HepG2 (cell line): Measurements from ENCODE around the gene IGFALS. TPM values are rescaled to one million over a fixed set of nuclear protein-coding genes. Genes with fewer than 3 reads are reported as not detected.

Experiments
- ATF7 ChIP-seq, 2 experiments: fragments of 450-650 bp in 1 of 2; sonication (generic) in 1 of 2; formaldehyde crosslinking in 1 of 2; IDR thresholded peaks; 2 replicates each; pipeline versions ENCODE4 v1.4.0 to v1.6.1; 2016 to 2020; ENCODE audit warnings: antibody characterized with exemption in 1 of 2, mild to moderate bottlenecking in 1 of 2, missing genetic modification reagents in 1 of 2
- ETV6 ChIP-seq: sonication (generic); formaldehyde crosslinking; conservative IDR thresholded peaks from 2 replicates; pipeline ENCODE4 v1.4.0; 2020; ENCODE audit warnings: missing genetic modification reagents
- KIAA2018 ChIP-seq: sonication (generic); formaldehyde crosslinking; IDR thresholded peaks from 2 replicates; pipeline ENCODE4 v1.5.0; 2020; ENCODE audit warnings: mild to moderate bottlenecking, missing genetic modification reagents, borderline replicate concordance
- NONO ChIP-seq, 2 experiments: fragments of 450-650 bp in 1 of 2; sonication (generic) in 1 of 2; formaldehyde crosslinking in 1 of 2; IDR thresholded peaks in 1 of 2; conservative IDR thresholded peaks in 1 of 2; 2 replicates each; pipeline versions ENCODE4 v1.6.1 to v1.8.0; 2017 to 2022; ENCODE audit warnings: mild to moderate bottlenecking in 1 of 2, missing genetic modification reagents in 1 of 2, moderate library complexity in 1 of 2
- USF2 ChIP-seq, 2 experiments: sonication (generic) in 1 of 2; formaldehyde crosslinking in 1 of 2; IDR thresholded peaks; 2 replicates each; pipeline versions ENCODE4 v1.5.1 to v1.6.1; 2011 to 2020; ENCODE audit warnings: borderline replicate concordance in 1 of 2, low read depth in 1 of 2, low read length in 1 of 2, mild to moderate bottlenecking in 1 of 2, missing genetic modification reagents in 1 of 2, moderate library complexity in 1 of 2
- ZBTB14 ChIP-seq: sonication (generic); formaldehyde crosslinking; IDR thresholded peaks from 2 replicates; pipeline ENCODE4 v1.4.0; 2020; ENCODE audit warnings: missing genetic modification reagents
- ZNF12 ChIP-seq: sonication (generic); formaldehyde crosslinking; IDR thresholded peaks from 2 replicates; pipeline ENCODE4 v1.5.0; 2020; ENCODE audit warnings: missing genetic modification reagents
- ZNF432 ChIP-seq: sonication (generic); formaldehyde crosslinking; IDR thresholded peaks from 2 replicates; pipeline ENCODE4 v1.5.0; 2020; ENCODE audit warnings: missing genetic modification reagents, mild to moderate bottlenecking, borderline replicate concordance
- ZNF773 ChIP-seq: sonication (generic); formaldehyde crosslinking; IDR thresholded peaks from 2 replicates; pipeline ENCODE4 v1.4.0; 2020; ENCODE audit warnings: missing genetic modification reagents, borderline replicate concordance
- ZNF782 ChIP-seq: sonication (generic); formaldehyde crosslinking; IDR thresholded peaks from 2 replicates; pipeline ENCODE4 v1.4.0; 2020; ENCODE audit warnings: missing genetic modification reagents, mild to moderate bottlenecking, borderline replicate concordance
- polyA plus RNA-seq, 8 experiments: library from polyadenylated mRNA; depleted of rRNA in 3 of 8; stranded (reverse) in 7 of 8; unstranded in 1 of 8; fragments of >200 nt; fragmentation: Illumina TruSeq in 4 of 8; extraction: Trizol in 4 of 8; gene quantifications; 2 replicates each; pipeline versions ENCODE4 v1.2.1 to v1.2.3, GENCODE V29; 2011 to 2016; ENCODE audit warnings: low read depth in 4 of 8, missing spikeins in 1 of 8, mixed read lengths in 1 of 8; ENCODE audit not compliant: insufficient read depth in 1 of 8
- total RNA-seq, 5 experiments: library from RNA; depleted of rRNA; stranded (reverse); fragments of >200 nt; fragmentation: Illumina TruSeq; extraction: Trizol; gene quantifications; 2 replicates each; pipeline ENCODE4 v1.2.3, GENCODE V29; 2016; ENCODE audit warnings: low read depth in 1 of 5
- TF ChIP-seq, protein P1 (sequence below): sonication (generic); formaldehyde crosslinking; conservative IDR thresholded peaks from 2 replicates; pipeline ENCODE4 v1.8.0; 2022; ENCODE audit warnings: mild to moderate bottlenecking, moderate library complexity, missing genetic modification reagents
- TF ChIP-seq, protein P2 (sequence below): IDR thresholded peaks from 2 replicates; pipeline ENCODE4 v1.6.1; 2016; ENCODE audit warnings: missing genetic modification reagents, missing compliant biosample characterization

The IGFALS gene
- total and polyA plus RNA-seq, 2 of the 13 experiments (the other 11 are each of a cell fraction or from before 2014, with no cell fraction given) = 0.34 to 2.4 TPM

DNA sequence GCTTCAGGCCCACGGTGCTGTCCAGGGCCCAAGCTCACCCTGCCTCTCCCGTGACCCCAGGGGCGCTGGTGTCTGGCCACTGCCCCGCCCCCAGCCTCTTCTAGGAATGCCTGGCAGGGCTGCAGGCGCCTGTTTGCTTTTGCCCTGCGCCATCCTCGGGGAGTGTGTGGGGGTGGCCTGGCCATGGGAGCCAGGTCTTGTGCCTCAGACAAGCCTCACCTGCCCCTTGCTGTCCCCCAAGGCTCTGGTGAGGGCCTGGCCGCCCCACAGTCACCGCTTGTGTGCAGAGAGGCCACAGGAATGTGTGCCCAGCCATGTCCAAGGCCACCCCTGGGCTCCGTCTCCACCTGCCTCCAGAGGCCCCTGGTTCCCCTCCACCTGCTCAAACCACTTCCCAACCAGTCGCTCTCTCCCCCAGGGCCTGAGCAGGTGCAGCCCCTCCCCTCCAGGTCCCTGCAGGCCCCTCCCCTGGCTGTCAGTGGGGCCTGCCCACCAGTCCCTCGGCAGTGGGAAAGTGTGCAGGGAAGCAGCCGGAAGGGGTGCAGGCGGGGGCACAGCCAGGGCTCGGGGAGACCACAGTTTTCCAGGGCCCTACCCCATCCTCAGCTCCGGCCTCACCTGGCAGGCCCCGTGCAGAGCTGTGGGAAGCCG lies 841 bp upstream of the IGFALS start (continued):
- TF ChIP-seq KIAA2018 (no peak), ATF7 (IDR thresholded peaks at IDR 0.05) (no peak), ATF7 (CRISPR knock-in tag; IDR thresholded peaks at IDR 0.05) (0 out of 2 replicates have a peak, but pooled peaks have one; percentile 52), ZNF12 (peak; percentile 46; the same call in 1 of the 2 replicates), ZNF782 (peak; percentile 66; the same call in 1 of the 2 replicates), ZBTB14 (CRISPR knock-in tag) (no peak), ZNF432 (CRISPR knock-in tag) (no peak), ZNF773 (CRISPR knock-in tag) (no peak), NONO (IDR thresholded peaks at IDR 0.05) (no peak), NONO (CRISPR knock-in tag; conservative IDR thresholded peaks at IDR 0.05) (peak; percentile 47), ETV6 (CRISPR knock-in tag) (no peak), USF2 (IDR thresholded peaks at IDR 0.05; ENCODE audit: low read depth, low read length) (no peak), USF2 (CRISPR knock-in tag; IDR thresholded peaks at IDR 0.05; ENCODE audit: borderline replicate concordance) (no peak)
- TF ChIP-seq, protein P1, sequence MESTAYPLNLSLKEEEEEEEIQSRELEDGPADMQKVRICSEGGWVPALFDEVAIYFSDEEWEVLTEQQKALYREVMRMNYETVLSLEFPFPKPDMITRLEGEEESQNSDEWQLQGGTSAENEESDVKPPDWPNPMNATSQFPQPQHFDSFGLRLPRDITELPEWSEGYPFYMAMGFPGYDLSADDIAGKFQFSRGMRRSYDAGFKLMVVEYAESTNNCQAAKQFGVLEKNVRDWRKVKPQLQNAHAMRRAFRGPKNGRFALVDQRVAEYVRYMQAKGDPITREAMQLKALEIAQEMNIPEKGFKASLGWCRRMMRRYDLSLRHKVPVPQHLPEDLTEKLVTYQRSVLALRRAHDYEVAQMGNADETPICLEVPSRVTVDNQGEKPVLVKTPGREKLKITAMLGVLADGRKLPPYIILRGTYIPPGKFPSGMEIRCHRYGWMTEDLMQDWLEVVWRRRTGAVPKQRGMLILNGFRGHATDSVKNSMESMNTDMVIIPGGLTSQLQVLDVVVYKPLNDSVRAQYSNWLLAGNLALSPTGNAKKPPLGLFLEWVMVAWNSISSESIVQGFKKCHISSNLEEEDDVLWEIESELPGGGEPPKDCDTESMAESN (CRISPR knock-in tag) = peak; percentile 52; the same call in 1 of the 2 replicates
- TF ChIP-seq, protein P2, sequence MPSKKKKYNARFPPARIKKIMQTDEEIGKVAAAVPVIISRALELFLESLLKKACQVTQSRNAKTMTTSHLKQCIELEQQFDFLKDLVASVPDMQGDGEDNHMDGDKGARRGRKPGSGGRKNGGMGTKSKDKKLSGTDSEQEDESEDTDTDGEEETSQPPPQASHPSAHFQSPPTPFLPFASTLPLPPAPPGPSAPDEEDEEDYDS (CRISPR knock-in tag) = peak; percentile 30; the same call in 1 of the 2 replicates
